Kidney (tissue), 14 donors: ENCODE results near the gene C1orf122. TPM values are rescaled to one million over a fixed set of nuclear protein-coding genes. Genes with fewer than 3 reads are reported as not detected.

Experiments used
- DNase-seq, 5 donors: peaks; one replicate each; pipeline ENCODE4 v3.0.0-alpha.2; 2013 to 2020
- FAIRE-seq: peaks from 2 replicates; lab custom pipeline; 2012; peaks lifted over from hg19 to GRCh38; lab: Jason Lieb, UNC
- H3K27ac ChIP-seq, 2 donors: one replicate each; pipeline ENCODE4 v1.7.0; 2013; ENCODE audit warnings: low read depth in 2 of 2, low read length in 2 of 2, inconsistent platforms in 1 of 2
- H3K27me3 ChIP-seq: one replicate; pipeline ENCODE4 v1.7.1; 2013; ENCODE audit warnings: low read length, inconsistent platforms; ENCODE audit not compliant: control insufficient read depth, insufficient read depth
- H3K36me3 ChIP-seq, 3 donors: one replicate each; pipeline versions ENCODE4 v1.7.0 to v1.7.1; 2013; ENCODE audit warnings: low read length in 3 of 3, control low read depth in 1 of 3, inconsistent platforms in 1 of 3; ENCODE audit not compliant: insufficient read depth in 3 of 3, control insufficient read depth in 2 of 3
- H3K4me1 ChIP-seq, 3 donors: one replicate each; pipeline versions ENCODE4 v1.7.0 to v1.7.1; 2013; ENCODE audit warnings: low read length in 3 of 3, inconsistent platforms in 1 of 3, low read depth in 1 of 3; ENCODE audit not compliant: control insufficient read depth in 2 of 3, insufficient read depth in 2 of 3
- H3K4me3 ChIP-seq, 3 donors: one replicate each; pipeline versions ENCODE4 v1.7.0 to v1.8.1; 2013; ENCODE audit warnings: low read length in 3 of 3, control low read depth in 1 of 3, inconsistent platforms in 1 of 3
- H3K9ac ChIP-seq, 3 donors: one replicate each; pipeline versions ENCODE4 v1.7.0 to v1.7.1; 2013; ENCODE audit warnings: low read length in 3 of 3, control low read depth in 1 of 3, inconsistent platforms in 1 of 3
- H3K9me3 ChIP-seq, 3 donors: one replicate each; pipeline versions ENCODE4 v1.7.0 to v1.7.1; 2013; ENCODE audit warnings: low read length in 3 of 3, control low read depth in 1 of 3, inconsistent platforms in 1 of 3; ENCODE audit not compliant: control insufficient read depth in 2 of 3, insufficient read depth in 1 of 3
- CTCF ChIP-seq: IDR thresholded peaks from 3 replicates; pipeline ENCODE4 v1.5.1; 2012; ENCODE audit warnings: mild to moderate bottlenecking, moderate library complexity, borderline replicate concordance; ENCODE audit not compliant: insufficient read depth; ENCODE audit errors: extremely low read depth
- intact Hi-C: fragments of 100-400 bp; cut with DNase I; formaldehyde crosslinking; loops from one replicate; pipeline ENCODE4 v1.11.1; 2022
- polyA plus RNA-seq: library from polyadenylated mRNA; stranded (reverse); fragments of 350-450 nt; fragmentation: Illumina TruSeq; extraction: RNeasy Lipid Tissue Mini Kit (QIAGEN cat#74804); gene quantifications from one replicate; pipeline ENCODE4 v1.2.3, GENCODE V29; 2014; ENCODE audit warnings: low read depth, low replicate concordance; ENCODE audit not compliant: insufficient read depth
- total RNA-seq: library from RNA; stranded (reverse); fragmentation: NEBNext Ultra II Directional; extraction: Animal tissue kit (Norgen Biotek cat#: 25700); gene quantifications from one replicate; pipeline ENCODE4 v1.2.1, GENCODE V29; 2021
- donor health status: control.
- donor health status: control.
- donor health status: control.
- donor health status: control.
- donor health status: control.
- donor health status: DM: yes; HTN: yes; CAD: no.
- donor health status: Normal renal cell carcinoma (clear cell type).

The C1orf122 gene
- total and polyA plus RNA-seq, 2 donors from 2014 or later: 37.2 to 147 TPM

GRCh38 chr1:37782491-37782890, 25.1 kb upstream of the C1orf122 start:
- FAIRE-seq (no peak), DNase-seq (no peak)
- no peaks in the 10 kb centered on the region for H3K9me3 ChIP-seq
- peaks cover 3% of the 10 kb centered on the region for H3K27me3 ChIP-seq
- intact Hi-C loops: no loop called here
- no peak overlapping the region for H3K9ac ChIP-seq
- H3K4me3 ChIP-seq: no peak overlapping the region
- TF ChIP-seq CTCF: no peak
- H3K27ac ChIP-seq: no peak overlapping the region
- no peaks in the 10 kb centered on the region for H3K36me3 ChIP-seq
- no peaks in the 10 kb centered on the region for H3K4me1 ChIP-seq

GRCh38 chr1:37792943-37793686, 14.5 kb upstream of the C1orf122 start:
- intact Hi-C loops: no loop called here
- Histone ChIP-seq H3K27ac (no peak overlapping the region), H3K4me3 (no peak overlapping the region), H3K36me3 (no peaks in the 10 kb centered on the region), H3K27me3 (no peaks in the 10 kb centered on the region), H3K9ac (no peak overlapping the region), H3K9me3 (no peaks in the 10 kb centered on the region), H3K4me1 (no peaks in the 10 kb centered on the region)
- FAIRE-seq (no peak), DNase-seq (peak in 1 of 5 donors; percentile 44)
- no peak for TF ChIP-seq CTCF

- Histone ChIP-seq H3K4me3 (peak within 1 kb of the TSS in 2 of 3 donors; percentile 42 to 44), H3K9me3 (no peaks in the 10 kb centered on the region), H3K27me3 (no peaks in the 10 kb centered on the region), H3K4me1 (no peaks in the 10 kb centered on the region), H3K36me3 (no peaks in the 10 kb centered on the region), H3K9ac (no peak within 1 kb of the TSS), H3K27ac (no peak within 1 kb of the TSS)
- peak; percentile 2 for TF ChIP-seq CTCF
- DNase-seq (peak; percentile 63 to 85 (median 74)), FAIRE-seq (no peak)
- intact Hi-C loops: no loop called here
Observed at GRCh38 chr1:37793773-37794371, 13.7 kb upstream of the C1orf122 start, which contains the start of gene MANEAL. TSS of gene MANEAL (plus strand) at chr1:37793847. CDS start at chr1:37794183, 336 bp downstream.
